Measurements from ENCODE around the gene CMSS1.

- TF ChIP-seq, protein P1, sequence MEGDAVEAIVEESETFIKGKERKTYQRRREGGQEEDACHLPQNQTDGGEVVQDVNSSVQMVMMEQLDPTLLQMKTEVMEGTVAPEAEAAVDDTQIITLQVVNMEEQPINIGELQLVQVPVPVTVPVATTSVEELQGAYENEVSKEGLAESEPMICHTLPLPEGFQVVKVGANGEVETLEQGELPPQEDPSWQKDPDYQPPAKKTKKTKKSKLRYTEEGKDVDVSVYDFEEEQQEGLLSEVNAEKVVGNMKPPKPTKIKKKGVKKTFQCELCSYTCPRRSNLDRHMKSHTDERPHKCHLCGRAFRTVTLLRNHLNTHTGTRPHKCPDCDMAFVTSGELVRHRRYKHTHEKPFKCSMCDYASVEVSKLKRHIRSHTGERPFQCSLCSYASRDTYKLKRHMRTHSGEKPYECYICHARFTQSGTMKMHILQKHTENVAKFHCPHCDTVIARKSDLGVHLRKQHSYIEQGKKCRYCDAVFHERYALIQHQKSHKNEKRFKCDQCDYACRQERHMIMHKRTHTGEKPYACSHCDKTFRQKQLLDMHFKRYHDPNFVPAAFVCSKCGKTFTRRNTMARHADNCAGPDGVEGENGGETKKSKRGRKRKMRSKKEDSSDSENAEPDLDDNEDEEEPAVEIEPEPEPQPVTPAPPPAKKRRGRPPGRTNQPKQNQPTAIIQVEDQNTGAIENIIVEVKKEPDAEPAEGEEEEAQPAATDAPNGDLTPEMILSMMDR (IDR thresholded peaks at IDR 0.05), result no peak
- TF ChIP-seq POLR2A (IDR thresholded peaks at IDR 0.05), result no peak
Observed at GRCh38 chr3:100009276-100010086, 191.8 kb downstream of the CMSS1 start.

All from adrenal gland (tissue), 5 donors.